ENCODE measurements around the gene LTBP1.

GRCh38 chr2:33264766-33265165 is 318.0 kb downstream of the LTBP1 start:
- no peak for TF ChIP-seq POLR2AphosphoS5 (IDR thresholded peaks at IDR 0.05; ENCODE audit: low read length)
- TF ChIP-seq, protein P1, sequence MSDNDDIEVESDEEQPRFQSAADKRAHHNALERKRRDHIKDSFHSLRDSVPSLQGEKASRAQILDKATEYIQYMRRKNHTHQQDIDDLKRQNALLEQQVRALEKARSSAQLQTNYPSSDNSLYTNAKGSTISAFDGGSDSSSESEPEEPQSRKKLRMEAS (IDR thresholded peaks at IDR 0.05; ENCODE audit: low read depth, low read length): no peak
- no peak for TF ChIP-seq CTCF (IDR thresholded peaks at IDR 0.05 in 2 of 3, conservative IDR thresholded peaks at IDR 0.05 in 1 of 3; ENCODE audit: control insufficient read depth in 2 of 3, extremely low read depth in 1 of 3, insufficient read depth in 1 of 3, low read depth in 3 of 3, low read length in 3 of 3)
- no peak for TF ChIP-seq BHLHE40 (IDR thresholded peaks at IDR 0.05; ENCODE audit: borderline replicate concordance in 1 of 2, low read depth in 2 of 2, low read length in 1 of 2)

Measured in GM12878 (cell line).